Ishikawa (cell line): Measurements from ENCODE around the gene EFCAB7.

Experiments used
- CEBPB ChIP-seq: IDR thresholded peaks from 2 replicates; pipeline ENCODE4 v1.6.1; 2012
- CREB1 ChIP-seq: IDR thresholded peaks from 2 replicates; pipeline ENCODE4 v1.6.1; 2012; ENCODE audit warnings: low read depth
- EGR1 ChIP-seq: IDR thresholded peaks from 2 replicates; pipeline ENCODE4 v1.6.1; 2012
- FOXM1 ChIP-seq: IDR thresholded peaks from 2 replicates; pipeline ENCODE4 v1.6.1; 2012; ENCODE audit warnings: low read depth, borderline replicate concordance
- MAX ChIP-seq: IDR thresholded peaks from 2 replicates; pipeline ENCODE4 v1.6.1; 2012
- RAD21 ChIP-seq: IDR thresholded peaks from 2 replicates; pipeline ENCODE4 v1.6.1; 2012; ENCODE audit warnings: low read depth
- TCF12 ChIP-seq: IDR thresholded peaks from 2 replicates; pipeline ENCODE4 v1.6.1; 2012; ENCODE audit warnings: low read depth
- USF1 ChIP-seq: IDR thresholded peaks from 2 replicates; pipeline ENCODE4 v1.6.1; 2012
- YY1 ChIP-seq: IDR thresholded peaks from 2 replicates; pipeline ENCODE4 v1.6.1; 2012; ENCODE audit warnings: low read depth

DNA sequence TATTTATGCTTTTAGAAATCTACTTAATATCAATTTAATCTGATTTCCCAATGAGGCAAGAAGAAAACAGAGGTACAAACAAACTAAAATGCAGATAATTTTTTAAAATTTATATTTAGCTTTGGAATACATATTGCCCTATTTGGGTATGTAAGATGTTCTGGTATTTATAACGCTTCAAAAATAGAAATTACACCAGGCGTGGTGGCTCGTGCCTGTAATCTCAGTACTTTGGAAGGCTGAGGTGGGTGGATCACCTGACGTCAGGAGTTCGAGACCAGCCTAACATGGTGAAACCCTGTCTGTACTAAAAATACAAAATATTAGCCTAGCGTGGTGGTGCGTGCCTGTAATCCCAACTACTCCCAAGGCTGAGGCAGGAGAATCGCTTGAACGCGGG is 13.6 kb upstream of the EFCAB7 start:
- TF ChIP-seq FOXM1 (no peak), CEBPB (no peak), EGR1 (no peak), CREB1 (no peak), YY1 (no peak), RAD21 (no peak), TCF12 (no peak), USF1 (no peak), MAX (no peak)
